Stimulated activated CD8-positive, alpha-beta memory T cell treated with anti-CD3 and anti-CD28 coated beads, Interleukin-12 subunit alpha, Interleukin-12 subunit beta, amount 100 ng/mL, for 24 hours (primary cell): ENCODE results near the gene CD274.
A peak's percentile ranks its signal among the peaks of the same experiment; 100 is the strongest.
"Not testable (repeated sequence)": the region's sequence is repeated elsewhere in the genome, so short reads cannot be mapped to it uniquely, and the experiment has no call there.

ENCODE experiments used
- DNase-seq: peaks from one replicate; pipeline ENCODE4 v3.0.0-alpha.2; 2020; ENCODE audit errors: extremely low read depth

Gene CD274

GRCh38 chr9:5438301-5439162 is 11.8 kb upstream of the CD274 start:
- DNase-seq: peak; percentile 31

- no peak for DNase-seq
Measured at GRCh38 chr9:5440426-5440825, 9.9 kb upstream of the CD274 start.

- DNase-seq: no peak
Measured at GRCh38 chr9:5441043-5441442, 9.3 kb upstream of the CD274 start.

GRCh38 chr9:5442400-5443011 is 7.8 kb upstream of the CD274 start:
- DNase-seq: no peak

- no peak for DNase-seq
Measured at GRCh38 chr9:5443850-5444249, 6.5 kb upstream of the CD274 start.

GRCh38 chr9:5445096-5445495 is 5.2 kb upstream of the CD274 start:
- not testable (repeated sequence) for DNase-seq

GRCh38 chr9:5445886-5446285 is 4.5 kb upstream of the CD274 start:
- DNase-seq: no peak

- no peak for DNase-seq
Measured at GRCh38 chr9:5446451-5447236, 3.7 kb upstream of the CD274 start.

- no peak for DNase-seq
Measured at GRCh38 chr9:5447337-5447736, 3.0 kb upstream of the CD274 start.

GRCh38 chr9:5448016-5448415 is 2.3 kb upstream of the CD274 start:
- no peak for DNase-seq

GRCh38 chr9:5448461-5449435 is 1.6 kb upstream of the CD274 start:
- no peak for DNase-seq

- DNase-seq: no peak
Measured at GRCh38 chr9:5449521-5450358, 602 bp upstream of the CD274 start.

GRCh38 chr9:5452286-5452609 is 1.9 kb downstream of the CD274 start:
- DNase-seq: no peak

GRCh38 chr9:5453004-5453403 is 2.7 kb downstream of the CD274 start:
- no peak for DNase-seq

- no peak for DNase-seq
Measured at GRCh38 chr9:5453673-5454072, 3.3 kb downstream of the CD274 start.

- DNase-seq: no peak
Measured at GRCh38 chr9:5455181-5455580, 4.8 kb downstream of the CD274 start.

- no peak for DNase-seq
Measured at GRCh38 chr9:5459289-5459829, 9.0 kb downstream of the CD274 start.

- DNase-seq: no peak
Measured at GRCh38 chr9:5460157-5460556, 9.8 kb downstream of the CD274 start.

GRCh38 chr9:5464831-5465330 is 14.5 kb downstream of the CD274 start:
- not testable (repeated sequence) for DNase-seq

GRCh38 chr9:5466005-5466404 is 15.7 kb downstream of the CD274 start:
- no peak for DNase-seq
